D721Med (cell line): ENCODE results near the gene PPP4R3B.

Experiments used
- DNase-seq: peaks from one replicate; pipeline ENCODE4 v3.0.0; 2011; ENCODE audit warnings: low spot score; ENCODE audit not compliant: insufficient read length
- FAIRE-seq: peaks from 2 replicates; lab custom pipeline; 2011; peaks lifted over from hg19 to GRCh38; lab: Jason Lieb, UNC
- CTCF ChIP-seq: IDR thresholded peaks from 2 replicates; pipeline ENCODE4 v1.5.1; 2012; ENCODE audit warnings: mild to moderate bottlenecking, control low read depth; ENCODE audit not compliant: insufficient read depth; ENCODE audit errors: missing control alignments

The PPP4R3B gene

GRCh38 chr2:55547001-55547400 is 70.4 kb downstream of the PPP4R3B start:
- FAIRE-seq (no peak), DNase-seq (no peak)
- TF ChIP-seq CTCF, result no peak

- no peak for DNase-seq
- no peak for TF ChIP-seq CTCF
- no peak for FAIRE-seq
These were observed 86.8 kb downstream of the PPP4R3B start for GRCh38 chr2:55530539-55531081.

- no peak for FAIRE-seq
- no peak for DNase-seq
These were observed 91.2 kb downstream of the PPP4R3B start for GRCh38 chr2:55526174-55526573.

GRCh38 chr2:55524884-55525437 is 92.5 kb downstream of the PPP4R3B start:
- no peak for TF ChIP-seq CTCF
- FAIRE-seq (no peak), DNase-seq (no peak)

More at GRCh38 chr2:55526174-55526573, 91.2 kb downstream of the PPP4R3B start:
- TF ChIP-seq CTCF, result no peak

GRCh38 chr2:55519938-55520885 is 97.2 kb downstream of the PPP4R3B start:
- no peak for FAIRE-seq
- no peak for TF ChIP-seq CTCF
- no peak for DNase-seq

- DNase-seq (no peak), FAIRE-seq (no peak)
- TF ChIP-seq CTCF, result no peak
These were observed 98.6 kb downstream of the PPP4R3B start for GRCh38 chr2:55518841-55519165.
